CD4-positive, alpha-beta T cell treated with Interleukin-4 for 4 hours (primary cell): Measurements from ENCODE around the gene BHMT2.

Experiments used
- DNase-seq: peaks from one replicate; pipeline ENCODE4 v3.0.0-alpha.2; 2020

BHMT2 gene

DNA sequence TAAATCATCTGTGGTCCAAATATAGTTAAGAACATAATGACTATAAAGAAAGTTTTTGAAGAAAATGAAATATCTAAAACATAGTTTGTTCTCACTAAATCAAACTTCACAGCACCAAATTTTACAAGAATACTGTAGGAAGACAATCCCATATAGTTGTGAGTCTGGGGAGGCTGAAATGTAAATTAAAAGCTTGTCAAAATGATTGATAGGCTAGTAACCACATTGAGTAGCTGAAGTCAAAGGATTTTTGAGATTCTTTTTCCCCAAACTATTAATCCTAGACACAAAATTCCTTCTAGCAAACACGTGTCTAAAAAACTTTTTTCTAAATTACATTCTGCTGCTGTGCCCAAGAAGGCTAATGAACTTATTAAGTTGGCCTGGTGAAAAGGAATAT lies 55.0 kb downstream of the BHMT2 start:
- DNase-seq, result no peak

GRCh38 chr5:79130781-79131180 lies 61.2 kb downstream of the BHMT2 start:
- DNase-seq, result no peak

GRCh38 chr5:79133121-79133656 lies 63.6 kb downstream of the BHMT2 start:
- DNase-seq, result peak; percentile 38

GRCh38 chr5:79133657-79134451 lies 64.3 kb downstream of the BHMT2 start:
- DNase-seq, result peak; percentile 64

- DNase-seq, result no peak
These were observed 66.4 kb downstream of the BHMT2 start for GRCh38 chr5:79135790-79136553.

- DNase-seq, result no peak
These were observed 67.1 kb downstream of the BHMT2 start for GRCh38 chr5:79136618-79137017.
